ENCODE results near the gene MARCKSL1. TPM values are rescaled to one million over a fixed set of nuclear protein-coding genes. Genes with fewer than 3 reads are reported as not detected.

The MARCKSL1 gene
- total and polyA plus RNA-seq, 8 donors: 7.3 to 49.5 (median 16.2) TPM

GRCh38 chr1:32329931-32330466 is 6.0 kb downstream of the MARCKSL1 start:
- Histone ChIP-seq H3K4me3 (no peak overlapping the region), H3K27me3 (no peaks in the 10 kb centered on the region), H3K36me3 (peaks cover 5 to 46% (median 15%) of the 10 kb centered on the region in 3 donors), H3K9me3 (no peaks in the 10 kb centered on the region), H3K4me1 (peaks cover 0 to 7% (median 0%) of the 10 kb centered on the region in 3 donors), H3K27ac (no peak overlapping the region)
- FAIRE-seq: no peak
- WGBS, 2 donors: 90 to 93% methylated on average over 4 of the region's 4 CpGs
- intact Hi-C loops (cut with DNase I): no loop called here
- TF ChIP-seq, protein P1, sequence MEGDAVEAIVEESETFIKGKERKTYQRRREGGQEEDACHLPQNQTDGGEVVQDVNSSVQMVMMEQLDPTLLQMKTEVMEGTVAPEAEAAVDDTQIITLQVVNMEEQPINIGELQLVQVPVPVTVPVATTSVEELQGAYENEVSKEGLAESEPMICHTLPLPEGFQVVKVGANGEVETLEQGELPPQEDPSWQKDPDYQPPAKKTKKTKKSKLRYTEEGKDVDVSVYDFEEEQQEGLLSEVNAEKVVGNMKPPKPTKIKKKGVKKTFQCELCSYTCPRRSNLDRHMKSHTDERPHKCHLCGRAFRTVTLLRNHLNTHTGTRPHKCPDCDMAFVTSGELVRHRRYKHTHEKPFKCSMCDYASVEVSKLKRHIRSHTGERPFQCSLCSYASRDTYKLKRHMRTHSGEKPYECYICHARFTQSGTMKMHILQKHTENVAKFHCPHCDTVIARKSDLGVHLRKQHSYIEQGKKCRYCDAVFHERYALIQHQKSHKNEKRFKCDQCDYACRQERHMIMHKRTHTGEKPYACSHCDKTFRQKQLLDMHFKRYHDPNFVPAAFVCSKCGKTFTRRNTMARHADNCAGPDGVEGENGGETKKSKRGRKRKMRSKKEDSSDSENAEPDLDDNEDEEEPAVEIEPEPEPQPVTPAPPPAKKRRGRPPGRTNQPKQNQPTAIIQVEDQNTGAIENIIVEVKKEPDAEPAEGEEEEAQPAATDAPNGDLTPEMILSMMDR (IDR thresholded peaks at IDR 0.05): no peak
- no peak for ATAC-seq
- DNase-seq: no peak

GRCh38 chr1:32327204-32327603 is 8.8 kb downstream of the MARCKSL1 start:
- Histone ChIP-seq H3K27me3 (no peaks in the 10 kb centered on the region), H3K9me3 (no peaks in the 10 kb centered on the region), H3K4me3 (no peak overlapping the region), H3K4me1 (peaks cover 6 to 12% (median 6%) of the 10 kb centered on the region in 3 donors), H3K36me3 (peaks cover 5 to 53% (median 15%) of the 10 kb centered on the region in 3 donors), H3K27ac (no peak overlapping the region)
- FAIRE-seq: no peak
- DNase-seq: no peak
- WGBS, 2 donors: 93 to 94% methylated on average over 11 of the region's 11 CpGs
- intact Hi-C loops (cut with DNase I): no loop called here
- no peak for ATAC-seq
- TF ChIP-seq, protein P1 (IDR thresholded peaks at IDR 0.05): no peak

DNA sequence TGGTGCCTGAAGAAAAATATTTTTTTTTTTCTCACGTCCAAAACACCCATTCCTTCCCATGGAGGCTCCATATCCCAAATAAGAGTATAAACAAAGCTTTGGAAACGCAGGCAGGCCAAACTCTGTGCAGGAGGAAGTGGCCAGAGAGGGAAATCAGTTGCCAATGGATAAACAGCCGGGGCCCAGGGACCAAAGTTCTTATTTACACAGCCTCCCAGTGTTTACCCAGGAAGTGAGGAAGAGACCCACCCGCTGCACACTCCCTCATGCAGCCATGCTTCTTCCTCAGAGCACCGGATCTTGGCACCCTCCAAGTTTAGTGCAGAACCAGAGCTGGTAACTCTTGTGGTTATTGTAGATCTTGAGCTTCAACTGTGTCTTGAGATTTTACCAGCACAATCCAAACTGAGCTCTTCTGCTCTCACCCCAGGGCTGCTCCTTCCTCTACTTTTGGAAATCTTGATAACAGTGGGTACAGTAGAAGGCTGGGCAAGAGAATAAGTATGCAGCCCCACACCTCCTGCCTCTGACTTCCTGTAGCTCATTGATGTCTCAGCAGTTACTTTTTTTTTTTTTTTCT is 14.2 kb downstream of the MARCKSL1 start:
- Histone ChIP-seq H3K4me1 (peaks cover 15 to 30% (median 17%) of the 10 kb centered on the region in 3 donors), H3K36me3 (peaks cover 1 to 34% (median 7%) of the 10 kb centered on the region in 3 donors), H3K9me3 (no peaks in the 10 kb centered on the region), H3K4me3 (no peak overlapping the region), H3K27ac (peak overlapping the region in 2 of 4 donors; percentile 58 to 82), H3K27me3 (no peaks in the 10 kb centered on the region)
- no peak for FAIRE-seq
- DNase-seq: peak; percentile 69 to 85 (median 78)
- peak; percentile 95 to 98 (median 97) for ATAC-seq
- intact Hi-C loops (cut with DNase I): no loop called here
- 7 to 14% methylated on average over 5 of the region's 5 CpGs for WGBS, 2 donors
- TF ChIP-seq, protein P1 (IDR thresholded peaks at IDR 0.05): no peak

DNA sequence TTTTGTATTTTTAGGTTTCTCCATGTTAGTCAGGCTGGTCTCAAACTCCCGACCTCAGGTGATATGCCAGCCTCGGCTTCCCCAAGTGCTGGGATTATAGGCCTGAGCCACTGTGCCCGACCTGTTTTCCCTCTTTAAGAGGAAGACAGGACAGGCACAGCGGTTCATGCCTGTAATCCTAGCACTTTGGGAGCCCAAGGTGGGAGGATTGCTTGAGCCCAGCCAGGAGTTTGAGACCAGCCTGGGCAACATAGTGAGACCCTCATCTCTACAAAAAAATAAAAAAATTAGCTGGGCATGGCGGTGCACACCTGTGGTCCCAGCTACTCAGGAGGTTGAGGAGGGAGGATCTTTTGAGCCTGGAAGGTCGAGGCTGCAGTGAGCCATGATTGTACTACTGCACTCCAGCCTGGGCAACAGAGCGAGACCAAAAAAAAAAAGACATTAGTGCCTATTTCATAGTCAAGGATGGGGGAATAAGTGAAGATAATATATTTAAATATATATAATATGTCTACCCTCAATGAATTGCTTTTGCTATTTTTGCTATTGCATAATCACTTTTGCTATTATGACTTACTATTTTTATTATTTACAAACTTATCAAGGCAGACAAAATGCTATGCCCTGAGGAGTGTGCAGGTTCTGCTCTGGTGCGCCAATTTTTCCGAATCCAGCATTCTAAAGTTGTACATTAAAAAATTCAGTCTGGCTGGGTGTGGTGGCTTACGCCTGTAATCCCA is 17.7 kb downstream of the MARCKSL1 start:
- H3K36me3 ChIP-seq: peaks cover 0 to 18% (median 4%) of the 10 kb centered on the region in 3 donors
- H3K27me3 ChIP-seq: no peaks in the 10 kb centered on the region
- peaks cover 15 to 29% (median 17%) of the 10 kb centered on the region in 3 donors for H3K4me1 ChIP-seq
- no peaks in the 10 kb centered on the region for H3K9me3 ChIP-seq
- FAIRE-seq (no peak), ATAC-seq (no peak), DNase-seq (no peak)
- intact Hi-C loops (cut with DNase I): no loop called here
- no peak overlapping the region for H3K27ac ChIP-seq
- TF ChIP-seq, protein P1 (IDR thresholded peaks at IDR 0.05): no peak
- no peak overlapping the region for H3K4me3 ChIP-seq
- WGBS, 2 donors: 92 to 96% methylated on average over 10 of the region's 10 CpGs
